Glutamatergic neuron (in vitro differentiated cells): ENCODE measurements around the gene MAMDC4. TPM values are rescaled to one million over a fixed set of nuclear protein-coding genes. Genes with fewer than 3 reads are reported as not detected.
A peak's percentile ranks its signal among the peaks of the same experiment; 100 is the strongest.

Experiments used
- DNase-seq: peaks from one replicate; pipeline ENCODE4 v3.0.0; 2022
- H3K27ac Mint-ChIP-seq: one replicate; pipeline ENCODE4 v1.8.0; 2020; ENCODE audit warnings: mild to moderate bottlenecking, mixed read lengths, inconsistent platforms; ENCODE audit not compliant: unreplicated experiment
- H3K27me3 Mint-ChIP-seq: one replicate; pipeline ENCODE4 v1.8.0; 2020; ENCODE audit warnings: mild to moderate bottlenecking, moderate library complexity, mixed read lengths, inconsistent platforms; ENCODE audit not compliant: unreplicated experiment
- H3K36me3 Mint-ChIP-seq: one replicate; pipeline ENCODE4 v1.8.0; 2020; ENCODE audit warnings: mild to moderate bottlenecking, mixed read lengths, inconsistent platforms; ENCODE audit not compliant: unreplicated experiment
- H3K4me1 Mint-ChIP-seq: one replicate; pipeline ENCODE4 v1.8.0; 2020; ENCODE audit warnings: mild to moderate bottlenecking, low read depth, mixed read lengths, inconsistent platforms; ENCODE audit not compliant: unreplicated experiment
- H3K4me3 Mint-ChIP-seq: one replicate; pipeline ENCODE4 v1.8.0; 2020; ENCODE audit warnings: mild to moderate bottlenecking, mixed read lengths, inconsistent platforms; ENCODE audit not compliant: unreplicated experiment
- H3K9me3 Mint-ChIP-seq: one replicate; pipeline ENCODE4 v1.8.0; 2020; ENCODE audit warnings: mild to moderate bottlenecking, moderate library complexity, mixed read lengths, inconsistent platforms; ENCODE audit not compliant: unreplicated experiment
- CTCF ChIP-seq: fragments of 200-600 bp; sonication (generic); IDR thresholded peaks from one replicate; pipeline ENCODE4 v1.5.0; 2021; ENCODE audit not compliant: partially characterized antibody, unreplicated experiment
- total RNA-seq: library from RNA; stranded (reverse); fragmentation: NEBNext Ultra II Directional; extraction: Animal tissue kit (Norgen Biotek cat#: 25700); gene quantifications from one replicate; pipeline ENCODE4 v1.2.1, GENCODE V29; 2021; ENCODE audit not compliant: unreplicated experiment

Gene MAMDC4
- total RNA-seq, 1 donor from 2014 or later, result 17.6 TPM

DNA sequence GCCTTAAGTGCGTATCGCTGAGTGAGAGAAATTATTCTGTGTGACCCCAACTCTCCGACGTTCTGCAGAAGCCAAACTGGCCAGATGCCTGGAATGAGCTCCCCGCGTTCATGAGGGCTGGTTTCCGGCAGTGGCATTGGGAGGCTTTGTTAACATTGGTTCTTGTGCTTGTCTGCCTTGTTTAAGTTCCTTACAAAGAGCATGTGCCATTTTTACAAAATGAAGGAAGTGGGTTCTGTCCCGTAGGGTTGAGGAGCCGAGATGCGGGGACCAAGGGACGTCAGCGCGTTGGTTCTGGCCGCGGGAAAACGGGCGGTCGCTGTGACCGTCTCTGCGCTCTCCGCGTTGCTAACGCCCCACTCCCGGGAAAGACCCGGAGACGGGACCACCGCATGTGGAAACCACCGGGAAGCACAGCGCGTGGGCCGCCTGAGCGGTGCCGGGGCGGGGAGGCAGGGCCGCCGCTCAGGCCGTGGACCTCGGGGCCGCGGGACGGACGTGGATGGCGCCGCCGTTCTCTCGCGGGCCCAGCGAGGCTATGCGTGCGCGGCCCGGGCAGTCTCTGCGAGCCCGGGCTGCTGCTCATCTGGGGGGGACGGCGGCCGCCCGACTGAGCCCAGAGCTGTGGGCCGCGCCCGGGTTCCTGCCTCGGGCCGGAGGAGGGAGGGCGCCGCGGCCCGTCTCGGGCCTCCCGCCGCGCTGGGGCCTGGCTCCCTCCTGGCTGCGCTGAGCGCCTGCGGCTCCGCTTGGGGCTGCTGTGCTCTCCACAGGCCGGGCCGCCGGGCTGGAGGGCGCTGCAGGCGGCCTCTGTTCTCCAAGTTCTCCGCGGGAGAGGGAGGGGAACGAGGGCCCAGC lies 30.9 kb upstream of the MAMDC4 start:
- Mint-ChIP-seq H3K9me3 (peaks cover 12% of the 10 kb centered on the region), H3K27ac (peak overlapping the region; percentile 88), H3K4me1 (peaks cover 21% of the 10 kb centered on the region), H3K36me3 (peaks cover 4% of the 10 kb centered on the region), H3K27me3 (peaks cover 11% of the 10 kb centered on the region), H3K4me3 (peak overlapping the region; percentile 79)
- DNase-seq, result peak; percentile 69
- no peak for TF ChIP-seq CTCF

DNA sequence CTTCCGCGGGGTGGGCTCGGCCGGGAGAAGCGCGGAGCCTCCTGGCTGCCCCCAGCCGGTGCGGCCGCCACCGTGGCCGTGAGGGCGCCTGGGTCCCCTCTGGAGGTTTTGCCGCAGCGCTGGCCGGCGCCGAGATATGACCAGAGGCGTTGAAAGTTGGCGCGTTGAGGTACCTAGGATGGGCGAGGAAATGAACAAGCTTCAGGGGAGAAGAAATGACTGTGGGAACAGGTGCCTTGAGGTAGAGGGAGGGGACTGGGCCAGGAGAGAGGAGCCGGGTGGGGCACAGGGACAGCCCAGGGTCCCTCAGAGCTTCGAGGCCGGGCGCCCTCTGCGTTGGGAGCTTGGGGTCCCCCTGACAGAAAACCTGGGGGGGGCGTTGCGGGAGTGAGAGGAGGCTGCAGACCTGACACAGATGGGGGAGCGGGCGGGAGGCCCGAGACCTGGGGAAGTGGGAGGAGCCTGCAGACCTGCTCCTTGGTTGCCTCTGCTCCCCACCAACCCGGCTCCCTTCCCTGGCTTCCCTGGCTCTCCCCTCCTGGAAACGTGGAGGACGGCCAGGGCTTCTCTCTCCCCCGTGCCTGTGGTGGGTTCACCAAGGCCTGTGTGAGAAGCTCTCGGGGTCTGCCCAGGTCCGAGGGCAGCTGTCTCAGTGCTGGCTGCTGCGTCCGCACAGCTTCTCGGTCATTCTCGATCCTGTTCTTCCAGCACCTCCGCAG lies 30.2 kb upstream of the MAMDC4 start:
- Mint-ChIP-seq H3K4me1 (peaks cover 19% of the 10 kb centered on the region), H3K9me3 (peaks cover 12% of the 10 kb centered on the region), H3K27me3 (peaks cover 11% of the 10 kb centered on the region), H3K36me3 (peaks cover 4% of the 10 kb centered on the region), H3K4me3 (peak overlapping the region; percentile 32), H3K27ac (peak overlapping the region; percentile 59)
- no peak for DNase-seq
- no peak for TF ChIP-seq CTCF

GRCh38 chr9:136823136-136824046 lies 28.8 kb upstream of the MAMDC4 start:
- Mint-ChIP-seq H3K9me3 (peaks cover 12% of the 10 kb centered on the region), H3K4me3 (peak overlapping the region; percentile 4), H3K36me3 (peaks cover 4% of the 10 kb centered on the region), H3K27ac (peak overlapping the region; percentile 79), H3K27me3 (peaks cover 11% of the 10 kb centered on the region), H3K4me1 (peaks cover 19% of the 10 kb centered on the region)
- no peak for TF ChIP-seq CTCF
- peak; percentile 14 for DNase-seq

DNA sequence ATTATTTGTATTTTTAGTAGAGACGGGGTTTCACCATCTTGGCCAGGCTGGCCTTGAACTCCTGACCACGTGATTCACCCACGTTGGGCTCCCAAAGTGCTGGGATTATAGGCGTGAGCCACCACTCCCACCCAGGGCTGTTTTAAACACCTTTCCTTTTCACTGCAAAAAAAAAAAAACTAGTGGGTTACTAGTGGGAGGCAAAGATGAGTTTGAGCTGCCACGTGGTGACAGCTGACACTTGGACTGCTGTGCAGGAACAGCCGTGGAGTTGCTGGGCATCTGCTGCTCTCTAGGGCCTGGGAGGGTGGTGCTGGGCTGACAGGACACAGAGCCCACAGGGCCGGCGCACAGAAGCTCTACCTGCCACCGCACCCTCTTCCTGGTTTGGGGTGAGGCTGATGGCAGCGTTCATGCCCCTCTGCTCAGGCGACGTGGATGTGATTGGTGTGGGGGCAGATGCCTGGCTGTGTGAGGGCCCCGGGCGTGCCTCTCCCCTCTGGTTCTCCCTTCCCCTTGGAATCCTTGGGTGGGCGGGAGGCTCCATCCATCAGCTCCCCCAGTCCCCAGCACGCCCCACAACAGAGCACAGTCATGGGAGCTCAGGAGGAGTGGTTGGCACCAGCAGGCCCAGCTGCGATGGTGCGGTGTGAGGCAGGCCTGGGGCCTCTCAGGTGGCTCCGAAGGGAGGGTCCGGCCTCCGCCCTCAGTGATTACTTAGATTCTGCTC lies 27.5 kb upstream of the MAMDC4 start:
- H3K27me3 Mint-ChIP-seq, result peaks cover 13% of the 10 kb centered on the region
- peaks cover 17% of the 10 kb centered on the region for H3K4me1 Mint-ChIP-seq
- peak overlapping the region; percentile 42 for H3K4me3 Mint-ChIP-seq
- H3K36me3 Mint-ChIP-seq, result no peaks in the 10 kb centered on the region
- H3K9me3 Mint-ChIP-seq, result peaks cover 11% of the 10 kb centered on the region
- DNase-seq, result peak; percentile 37
- H3K27ac Mint-ChIP-seq, result peak overlapping the region; percentile 79
- no peak for TF ChIP-seq CTCF
